ENCODE results near the gene ANO10.
"Not testable (repeated sequence)": the region's sequence is repeated elsewhere in the genome, so short reads cannot be mapped to it uniquely, and the experiment has no call there.

ANO10 gene

GRCh38 chr3:43558171-43558570, 63.6 kb downstream of the ANO10 start:
- Histone ChIP-seq H3K9ac (ENCODE audit: low read length) (no peak overlapping the region), H3K79me2 (ENCODE audit: insufficient read depth, low read length) (no peaks in the 10 kb centered on the region), H3K4me2 (ENCODE audit: low read length) (no peak overlapping the region), H2AFZ (ENCODE audit: low read length) (no peak overlapping the region), H3F3A (ENCODE audit: insufficient read depth, low read length) (no peaks in the 10 kb centered on the region), H3K4me1 (ENCODE audit: insufficient read depth, low read length, severe bottlenecking) (no peaks in the 10 kb centered on the region), H3K9me3 (ENCODE audit: low read length) (no peaks in the 10 kb centered on the region), H3K27me3 (ENCODE audit: insufficient read depth, low read length) (no peaks in the 10 kb centered on the region), H3K9me2 (ENCODE audit: low read depth, low read length) (no peaks in the 10 kb centered on the region), H4K20me1 (ENCODE audit: insufficient read depth, low read length) (no peaks in the 10 kb centered on the region), H3K36me3 (ENCODE audit: insufficient read depth, low read length) (no peaks in the 10 kb centered on the region), H3K27ac (ENCODE audit: low read depth, low read length, poor library complexity, severe bottlenecking) (no peak overlapping the region), H3K4me3 (ENCODE audit: low read depth, low read length, poor library complexity, severe bottlenecking) (no peak overlapping the region)
- TF ChIP-seq, protein P1, sequence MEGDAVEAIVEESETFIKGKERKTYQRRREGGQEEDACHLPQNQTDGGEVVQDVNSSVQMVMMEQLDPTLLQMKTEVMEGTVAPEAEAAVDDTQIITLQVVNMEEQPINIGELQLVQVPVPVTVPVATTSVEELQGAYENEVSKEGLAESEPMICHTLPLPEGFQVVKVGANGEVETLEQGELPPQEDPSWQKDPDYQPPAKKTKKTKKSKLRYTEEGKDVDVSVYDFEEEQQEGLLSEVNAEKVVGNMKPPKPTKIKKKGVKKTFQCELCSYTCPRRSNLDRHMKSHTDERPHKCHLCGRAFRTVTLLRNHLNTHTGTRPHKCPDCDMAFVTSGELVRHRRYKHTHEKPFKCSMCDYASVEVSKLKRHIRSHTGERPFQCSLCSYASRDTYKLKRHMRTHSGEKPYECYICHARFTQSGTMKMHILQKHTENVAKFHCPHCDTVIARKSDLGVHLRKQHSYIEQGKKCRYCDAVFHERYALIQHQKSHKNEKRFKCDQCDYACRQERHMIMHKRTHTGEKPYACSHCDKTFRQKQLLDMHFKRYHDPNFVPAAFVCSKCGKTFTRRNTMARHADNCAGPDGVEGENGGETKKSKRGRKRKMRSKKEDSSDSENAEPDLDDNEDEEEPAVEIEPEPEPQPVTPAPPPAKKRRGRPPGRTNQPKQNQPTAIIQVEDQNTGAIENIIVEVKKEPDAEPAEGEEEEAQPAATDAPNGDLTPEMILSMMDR (IDR thresholded peaks at IDR 0.05; ENCODE audit: low read length) = no peak
- TF ChIP-seq EZH2 (IDR thresholded peaks at IDR 0.05; ENCODE audit: borderline replicate concordance, low read length) = no peak

DNA sequence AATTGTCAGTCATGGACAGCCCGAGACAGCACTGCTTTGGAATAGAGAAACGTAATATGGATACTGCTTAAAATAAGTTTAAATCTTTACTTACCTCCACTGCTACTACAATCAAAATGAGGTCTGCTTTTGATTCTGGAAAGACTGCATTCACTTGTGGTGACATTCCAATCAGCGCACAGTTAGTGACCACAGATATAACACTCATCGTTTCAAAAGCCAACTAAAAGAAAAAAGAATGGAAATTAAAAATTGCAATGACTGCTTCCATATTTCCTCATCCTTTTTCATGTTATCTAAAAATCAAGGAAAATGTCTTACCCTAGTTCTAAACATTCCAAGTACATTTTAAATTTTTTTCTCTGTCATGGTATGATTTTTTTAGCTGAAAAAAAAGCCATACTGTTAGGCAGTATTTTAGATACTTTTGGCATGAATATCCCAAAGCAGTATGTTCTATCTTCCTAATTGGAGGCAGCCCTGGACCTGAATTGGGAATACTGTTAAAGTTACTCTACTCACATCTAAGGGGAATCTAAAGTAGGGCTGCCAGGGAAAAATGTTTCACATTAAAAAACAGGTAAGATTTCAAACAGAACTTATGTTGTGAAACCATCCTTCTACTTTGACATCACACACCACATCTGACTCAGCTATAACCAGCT, 72.1 kb downstream of the ANO10 start:
- no peak for TF ChIP-seq EZH2 (IDR thresholded peaks at IDR 0.05; ENCODE audit: borderline replicate concordance, low read length)
- TF ChIP-seq, protein P1 (IDR thresholded peaks at IDR 0.05; ENCODE audit: low read length) = no peak
- H4K20me1 ChIP-seq (ENCODE audit: insufficient read depth, low read length) = no peaks in the 10 kb centered on the region
- H2AFZ ChIP-seq (ENCODE audit: low read length) = no peak overlapping the region
- no peak overlapping the region for H3K9ac ChIP-seq (ENCODE audit: low read length)
- H3K36me3 ChIP-seq (ENCODE audit: insufficient read depth, low read length) = no peaks in the 10 kb centered on the region
- H3F3A ChIP-seq (ENCODE audit: insufficient read depth, low read length) = no peaks in the 10 kb centered on the region
- no peak overlapping the region for H3K4me3 ChIP-seq (ENCODE audit: low read depth, low read length, poor library complexity, severe bottlenecking)
- H3K4me1 ChIP-seq (ENCODE audit: insufficient read depth, low read length, severe bottlenecking) = no peaks in the 10 kb centered on the region
- no peaks in the 10 kb centered on the region for H3K9me2 ChIP-seq (ENCODE audit: low read depth, low read length)
- no peaks in the 10 kb centered on the region for H3K9me3 ChIP-seq (ENCODE audit: low read length)
- no peaks in the 10 kb centered on the region for H3K27me3 ChIP-seq (ENCODE audit: insufficient read depth, low read length)
- no peak overlapping the region for H3K4me2 ChIP-seq (ENCODE audit: low read length)
- no peaks in the 10 kb centered on the region for H3K79me2 ChIP-seq (ENCODE audit: insufficient read depth, low read length)
- H3K27ac ChIP-seq (ENCODE audit: low read depth, low read length, poor library complexity, severe bottlenecking) = no peak overlapping the region

- not testable (repeated sequence) for H3K36me3 ChIP-seq (ENCODE audit: insufficient read depth, low read length); H3K27ac ChIP-seq (ENCODE audit: low read depth, low read length, poor library complexity, severe bottlenecking); H3K4me3 ChIP-seq (ENCODE audit: low read depth, low read length, poor library complexity, severe bottlenecking); H3K9ac ChIP-seq (ENCODE audit: low read length); H3F3A ChIP-seq (ENCODE audit: insufficient read depth, low read length); H2AFZ ChIP-seq (ENCODE audit: low read length); H3K9me2 ChIP-seq (ENCODE audit: low read depth, low read length); H3K27me3 ChIP-seq (ENCODE audit: insufficient read depth, low read length); H3K79me2 ChIP-seq (ENCODE audit: insufficient read depth, low read length); H3K4me1 ChIP-seq (ENCODE audit: insufficient read depth, low read length, severe bottlenecking); H4K20me1 ChIP-seq (ENCODE audit: insufficient read depth, low read length); H3K9me3 ChIP-seq (ENCODE audit: low read length); H3K4me2 ChIP-seq (ENCODE audit: low read length)
- TF ChIP-seq, protein P1 (IDR thresholded peaks at IDR 0.05; ENCODE audit: low read length) = peak; percentile 60; the same call in 1 of the 2 replicates
Measured at GRCh38 chr3:43544277-43544676, 77.5 kb downstream of the ANO10 start.

Data from OCI-LY1 (cell line).